Measurements from ENCODE around the gene MBOAT7. TPM values are rescaled to one million over a fixed set of nuclear protein-coding genes. Genes with fewer than 3 reads are reported as not detected.

Gene MBOAT7
- polyA plus RNA-seq, 2 of the 4 experiments (the other 2 are of a cell fraction): 42.1 to 142 TPM

DNA sequence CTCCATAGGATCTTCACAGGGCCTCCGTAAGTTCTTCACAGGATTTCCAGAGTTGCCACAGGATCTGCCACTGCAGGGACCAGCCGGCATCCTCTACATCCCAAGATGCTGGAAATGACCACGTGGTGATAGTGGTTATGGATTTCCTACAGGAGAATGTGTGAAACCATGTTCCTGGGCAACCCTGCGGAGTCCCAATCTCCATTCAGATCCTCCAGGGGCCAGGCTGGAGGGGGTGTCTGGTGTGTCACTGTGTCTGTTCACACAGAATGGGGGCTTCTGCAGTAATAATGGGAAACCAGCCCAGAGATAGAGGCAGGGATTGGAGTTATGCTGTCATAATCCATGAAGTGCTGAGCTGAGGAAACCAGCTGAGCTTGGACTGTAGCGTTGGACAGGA, 44.6 kb upstream of the MBOAT7 start:
- Histone ChIP-seq H3K9me3 (peaks cover 21% of the 10 kb centered on the region), H3K4me3 (no peak overlapping the region), H3K27ac (no peak overlapping the region), H3K4me2 (no peak overlapping the region), H3K4me1 (no peaks in the 10 kb centered on the region)
- ATAC-seq: no peak
- no peak for DNase-seq (ENCODE audit: low read depth in 1 of 2, low spot score in 1 of 2)
- 42% methylated on average over 5 of the region's 5 CpGs for WGBS (ENCODE audit: missing lambda C conversion rate)
- ChIA-PET CTCF (interaction anchor here (1.0 to 3.2 kb wide), 4 partner anchors 13 to 158 kb away, joined by 3 to 10 read pairs (median 6); no protein-coding TSS in a partner anchor), POLR2A (no interaction called here)
- FAIRE-seq: no peak
- TF ChIP-seq ESRRA (IDR thresholded peaks at IDR 0.05; ENCODE audit: borderline replicate concordance, low read length) (no peak), KDM5A (IDR thresholded peaks at IDR 0.05) (no peak), CBX2 (IDR thresholded peaks at IDR 0.05; ENCODE audit: borderline replicate concordance, low read depth) (no peak), FOXS1 (CRISPR knock-in tag; IDR thresholded peaks at IDR 0.05) (no peak), TFCP2L1 (CRISPR knock-in tag; IDR thresholded peaks at IDR 0.05) (no peak), SMC3 (IDR thresholded peaks at IDR 0.05) (no peak)
- TF ChIP-seq, protein P1, sequence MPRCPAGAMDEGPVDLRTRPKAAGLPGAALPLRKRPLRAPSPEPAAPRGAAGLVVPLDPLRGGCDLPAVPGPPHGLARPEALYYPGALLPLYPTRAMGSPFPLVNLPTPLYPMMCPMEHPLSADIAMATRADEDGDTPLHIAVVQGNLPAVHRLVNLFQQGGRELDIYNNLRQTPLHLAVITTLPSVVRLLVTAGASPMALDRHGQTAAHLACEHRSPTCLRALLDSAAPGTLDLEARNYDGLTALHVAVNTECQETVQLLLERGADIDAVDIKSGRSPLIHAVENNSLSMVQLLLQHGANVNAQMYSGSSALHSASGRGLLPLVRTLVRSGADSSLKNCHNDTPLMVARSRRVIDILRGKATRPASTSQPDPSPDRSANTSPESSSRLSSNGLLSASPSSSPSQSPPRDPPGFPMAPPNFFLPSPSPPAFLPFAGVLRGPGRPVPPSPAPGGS (IDR thresholded peaks at IDR 0.05): no peak
- TF ChIP-seq, protein P2, sequence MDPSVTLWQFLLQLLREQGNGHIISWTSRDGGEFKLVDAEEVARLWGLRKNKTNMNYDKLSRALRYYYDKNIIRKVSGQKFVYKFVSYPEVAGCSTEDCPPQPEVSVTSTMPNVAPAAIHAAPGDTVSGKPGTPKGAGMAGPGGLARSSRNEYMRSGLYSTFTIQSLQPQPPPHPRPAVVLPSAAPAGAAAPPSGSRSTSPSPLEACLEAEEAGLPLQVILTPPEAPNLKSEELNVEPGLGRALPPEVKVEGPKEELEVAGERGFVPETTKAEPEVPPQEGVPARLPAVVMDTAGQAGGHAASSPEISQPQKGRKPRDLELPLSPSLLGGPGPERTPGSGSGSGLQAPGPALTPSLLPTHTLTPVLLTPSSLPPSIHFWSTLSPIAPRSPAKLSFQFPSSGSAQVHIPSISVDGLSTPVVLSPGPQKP (IDR thresholded peaks at IDR 0.05; ENCODE audit: low read depth, low read length): no peak

DNA sequence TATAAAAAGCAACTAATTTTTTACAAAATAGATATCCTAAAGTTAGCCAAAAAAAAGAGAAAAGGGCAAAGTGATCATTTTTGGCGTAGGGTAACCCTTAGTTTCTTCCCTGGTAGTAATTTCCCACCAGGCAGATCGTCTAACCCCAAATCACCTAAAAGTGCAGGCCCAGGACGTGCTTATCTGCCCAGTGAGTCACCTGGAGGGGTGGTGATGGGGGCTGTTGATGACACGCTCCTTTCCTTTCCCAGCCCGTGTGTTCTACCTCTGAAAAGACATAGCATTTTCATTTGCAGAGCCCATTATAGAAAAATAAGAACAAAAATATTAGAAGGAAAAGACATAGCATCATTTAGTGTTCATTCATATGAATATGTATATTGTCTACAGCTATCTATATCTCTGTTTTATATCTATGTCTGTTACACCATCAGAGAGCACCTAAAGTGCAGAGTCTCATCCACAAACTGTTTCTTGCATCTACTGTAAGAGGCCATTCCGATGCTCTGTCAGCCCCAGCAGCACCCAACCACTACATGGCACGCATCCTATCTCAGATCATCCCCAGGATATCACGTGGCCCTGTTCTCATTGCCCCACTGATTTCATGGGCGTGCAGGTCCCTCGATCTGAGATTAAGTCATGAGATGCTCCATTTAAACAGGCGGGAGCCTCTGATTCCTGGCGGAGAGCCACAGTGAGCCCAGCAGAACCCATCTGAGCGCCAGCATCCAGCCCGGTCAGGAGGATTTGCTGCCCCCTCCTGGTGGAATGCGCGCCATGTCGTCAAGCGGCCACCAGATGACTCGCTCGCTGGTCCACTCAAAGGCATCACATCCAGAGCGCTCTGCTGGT, 41.9 kb upstream of the MBOAT7 start:
- TF ChIP-seq KDM1A (IDR thresholded peaks at IDR 0.05; ENCODE audit: low read depth) (no peak), RAD21 (conservative IDR thresholded peaks at IDR 0.05 in 1 of 2, IDR thresholded peaks at IDR 0.05 in 1 of 2) (peak; percentile 85 to 87), CHD2 (IDR thresholded peaks at IDR 0.05; ENCODE audit: low read length, partially characterized antibody) (no peak), FOSL2 (IDR thresholded peaks at IDR 0.05) (no peak), FOSL2 (CRISPR knock-in tag; IDR thresholded peaks at IDR 0.05) (no peak), SMC3 (IDR thresholded peaks at IDR 0.05) (peak; percentile 80)
- TF ChIP-seq, protein P3, sequence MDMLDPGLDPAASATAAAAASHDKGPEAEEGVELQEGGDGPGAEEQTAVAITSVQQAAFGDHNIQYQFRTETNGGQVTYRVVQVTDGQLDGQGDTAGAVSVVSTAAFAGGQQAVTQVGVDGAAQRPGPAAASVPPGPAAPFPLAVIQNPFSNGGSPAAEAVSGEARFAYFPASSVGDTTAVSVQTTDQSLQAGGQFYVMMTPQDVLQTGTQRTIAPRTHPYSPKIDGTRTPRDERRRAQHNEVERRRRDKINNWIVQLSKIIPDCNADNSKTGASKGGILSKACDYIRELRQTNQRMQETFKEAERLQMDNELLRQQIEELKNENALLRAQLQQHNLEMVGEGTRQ (IDR thresholded peaks at IDR 0.05): peak; percentile 24; the same call in 1 of the 2 replicates
- TF ChIP-seq, protein P4, sequence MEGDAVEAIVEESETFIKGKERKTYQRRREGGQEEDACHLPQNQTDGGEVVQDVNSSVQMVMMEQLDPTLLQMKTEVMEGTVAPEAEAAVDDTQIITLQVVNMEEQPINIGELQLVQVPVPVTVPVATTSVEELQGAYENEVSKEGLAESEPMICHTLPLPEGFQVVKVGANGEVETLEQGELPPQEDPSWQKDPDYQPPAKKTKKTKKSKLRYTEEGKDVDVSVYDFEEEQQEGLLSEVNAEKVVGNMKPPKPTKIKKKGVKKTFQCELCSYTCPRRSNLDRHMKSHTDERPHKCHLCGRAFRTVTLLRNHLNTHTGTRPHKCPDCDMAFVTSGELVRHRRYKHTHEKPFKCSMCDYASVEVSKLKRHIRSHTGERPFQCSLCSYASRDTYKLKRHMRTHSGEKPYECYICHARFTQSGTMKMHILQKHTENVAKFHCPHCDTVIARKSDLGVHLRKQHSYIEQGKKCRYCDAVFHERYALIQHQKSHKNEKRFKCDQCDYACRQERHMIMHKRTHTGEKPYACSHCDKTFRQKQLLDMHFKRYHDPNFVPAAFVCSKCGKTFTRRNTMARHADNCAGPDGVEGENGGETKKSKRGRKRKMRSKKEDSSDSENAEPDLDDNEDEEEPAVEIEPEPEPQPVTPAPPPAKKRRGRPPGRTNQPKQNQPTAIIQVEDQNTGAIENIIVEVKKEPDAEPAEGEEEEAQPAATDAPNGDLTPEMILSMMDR (IDR thresholded peaks at IDR 0.05): peak; percentile 92
- peak; percentile 98 to 99 for ATAC-seq
- CTCF ChIA-PET: interaction anchor here (0.6 to 2.4 kb wide), 20 partner anchors 9 to 160 kb away, joined by 3 to 10 read pairs (median 3); partner anchors contain the start of genes LILRA6, LILRB3 and TSEN34
- POLR2A ChIA-PET: no interaction called here
- Histone ChIP-seq H3K4me3 (no peak overlapping the region), H3K4me2 (peak overlapping the region; percentile 11; the same call in 1 of the 3 replicates), H3K4me1 (no peaks in the 10 kb centered on the region), H3K9me3 (peaks cover 21% of the 10 kb centered on the region), H3K27ac (no peak overlapping the region)
- 17% methylated on average over 20 of the region's 21 CpGs for WGBS (ENCODE audit: missing lambda C conversion rate)
- FAIRE-seq: no peak
- peak; percentile 57 to 82 for DNase-seq (ENCODE audit: low read depth in 1 of 2, low spot score in 1 of 2)

DNA sequence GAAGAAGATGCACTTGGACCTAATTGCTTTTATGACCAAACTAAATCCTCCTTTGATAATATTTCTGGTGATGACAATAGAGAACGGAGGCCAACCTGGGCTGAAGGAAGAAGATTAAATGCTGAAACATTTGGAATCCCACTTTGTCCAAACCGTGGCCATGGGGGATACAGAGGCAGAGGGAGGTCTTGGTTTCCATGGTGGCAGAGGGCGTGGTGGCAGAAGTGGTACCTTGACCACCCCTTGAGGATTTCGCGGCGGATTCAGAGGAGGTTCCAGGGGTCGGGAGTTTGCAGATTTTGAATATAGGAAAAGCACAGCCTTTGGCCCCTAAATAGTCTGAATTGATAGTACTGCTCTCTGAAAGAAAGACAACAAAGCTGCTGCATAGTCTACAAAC, 40.7 kb upstream of the MBOAT7 start:
- 64% methylated on average over 7 of the region's 7 CpGs for WGBS (ENCODE audit: missing lambda C conversion rate)
- POLR2A ChIA-PET: no interaction called here
- no peak for TF ChIP-seq RNF2 (IDR thresholded peaks at IDR 0.05; ENCODE audit: borderline replicate concordance, low read depth)
- TF ChIP-seq, protein P1 (IDR thresholded peaks at IDR 0.05): no peak
- TF ChIP-seq PHF8 (IDR thresholded peaks at IDR 0.05; ENCODE audit: borderline replicate concordance, low read depth): no peak
- TF ChIP-seq FOSB (CRISPR knock-in tag; IDR thresholded peaks at IDR 0.05): no peak
- no peak for TF ChIP-seq HOXB5 (CRISPR knock-in tag; IDR thresholded peaks at IDR 0.05)
- no peak for TF ChIP-seq MAZ (IDR thresholded peaks at IDR 0.05; ENCODE audit: borderline replicate concordance, low read depth, low read length)
- TF ChIP-seq GATA3 (IDR thresholded peaks at IDR 0.05; ENCODE audit: borderline replicate concordance): no peak
- TF ChIP-seq FOXS1 (CRISPR knock-in tag; IDR thresholded peaks at IDR 0.05): no peak
- TF ChIP-seq, protein P3 (IDR thresholded peaks at IDR 0.05): no peak
- no peak for TF ChIP-seq POLR2AphosphoS2 (conservative IDR thresholded peaks at IDR 0.05; ENCODE audit: low read length)
- TF ChIP-seq TP53 (CRISPR knock-in tag; IDR thresholded peaks at IDR 0.05): no peak
- TF ChIP-seq FOSL2 (IDR thresholded peaks at IDR 0.05): no peak
- no peak for TF ChIP-seq FOSL2 (CRISPR knock-in tag; IDR thresholded peaks at IDR 0.05)

More for the DNA sequence above, 40.7 kb upstream of the MBOAT7 start:
- ATAC-seq (no peak), DNase-seq (ENCODE audit: low read depth in 1 of 2, low spot score in 1 of 2) (no peak), FAIRE-seq (no peak)
- H3K9me3 ChIP-seq: peaks cover 14% of the 10 kb centered on the region
- no peaks in the 10 kb centered on the region for H3K4me1 ChIP-seq
- CTCF ChIA-PET: interaction anchor here (0.6 to 1.7 kb wide), 3 partner anchors 13 to 75 kb away, joined by 5 to 8 read pairs (median 5); partner anchors contain the start of gene LILRA6
- no peak overlapping the region for H3K27ac ChIP-seq
- H3K4me3 ChIP-seq: no peak overlapping the region
- no peak overlapping the region for H3K4me2 ChIP-seq

Measured in A549 (cell line).